Kidney epithelial cell (primary cell): Measurements from ENCODE around the gene ABAT. TPM values are rescaled to one million over a fixed set of nuclear protein-coding genes. Genes with fewer than 3 reads are reported as not detected.

Source experiments
- DNase-seq: peaks from one replicate; pipeline ENCODE4 v3.0.0-alpha.2; 2010; ENCODE audit warnings: low read depth
- H3K27me3 ChIP-seq: 2 replicates; pipeline ENCODE4 v1.6.0; 2011; ENCODE audit warnings: low read length; ENCODE audit not compliant: control insufficient read depth, insufficient read depth
- H3K36me3 ChIP-seq: 2 replicates; pipeline ENCODE4 v1.5.1; 2011; ENCODE audit warnings: low read length; ENCODE audit not compliant: control insufficient read depth, insufficient read depth
- H3K4me3 ChIP-seq: 2 replicates; pipeline ENCODE4 v1.5.1; 2011; ENCODE audit warnings: low read depth, mild to moderate bottlenecking, control low read depth, low read length
- total RNA-seq: library from RNA; depleted of rRNA; stranded (reverse); fragments of >200 nt; gene quantifications from 2 replicates; pipeline ENCODE4 v1.2.3, GENCODE V29; 2015
- TF ChIP-seq, protein P1 (sequence below): IDR thresholded peaks from 2 replicates; pipeline ENCODE4 v1.5.1; 2011; ENCODE audit warnings: mild to moderate bottlenecking, moderate library complexity, low read length, control low read depth, inconsistent platforms; ENCODE audit not compliant: insufficient read depth, poor library complexity, severe bottlenecking

Gene ABAT
- total RNA-seq, 1 donor from 2014 or later, result 7.5 TPM

DNA sequence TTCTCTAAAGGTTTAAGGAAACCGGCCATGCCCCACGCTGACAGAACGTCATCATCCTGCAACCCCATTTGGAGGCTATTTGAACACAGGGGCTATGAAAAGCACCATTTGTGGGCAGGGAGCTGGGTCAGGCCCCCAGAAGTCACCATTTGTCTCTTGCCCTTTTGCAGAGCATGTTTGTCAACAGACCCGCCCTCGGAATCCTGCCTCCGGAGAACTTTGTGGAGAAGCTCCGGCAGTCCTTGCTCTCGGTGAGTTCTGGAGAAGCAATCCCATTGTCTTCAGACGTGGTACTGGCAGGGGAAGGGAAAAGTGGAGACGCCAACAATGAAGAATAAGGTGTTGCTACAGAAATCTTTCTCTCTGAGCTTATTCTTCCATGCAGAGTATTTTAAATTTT, 89.5 kb downstream of the ABAT start:
- H3K27me3 ChIP-seq, result no peaks in the 10 kb centered on the region
- H3K4me3 ChIP-seq, result no peak overlapping the region
- H3K36me3 ChIP-seq, result no peaks in the 10 kb centered on the region
- TF ChIP-seq, protein P1, sequence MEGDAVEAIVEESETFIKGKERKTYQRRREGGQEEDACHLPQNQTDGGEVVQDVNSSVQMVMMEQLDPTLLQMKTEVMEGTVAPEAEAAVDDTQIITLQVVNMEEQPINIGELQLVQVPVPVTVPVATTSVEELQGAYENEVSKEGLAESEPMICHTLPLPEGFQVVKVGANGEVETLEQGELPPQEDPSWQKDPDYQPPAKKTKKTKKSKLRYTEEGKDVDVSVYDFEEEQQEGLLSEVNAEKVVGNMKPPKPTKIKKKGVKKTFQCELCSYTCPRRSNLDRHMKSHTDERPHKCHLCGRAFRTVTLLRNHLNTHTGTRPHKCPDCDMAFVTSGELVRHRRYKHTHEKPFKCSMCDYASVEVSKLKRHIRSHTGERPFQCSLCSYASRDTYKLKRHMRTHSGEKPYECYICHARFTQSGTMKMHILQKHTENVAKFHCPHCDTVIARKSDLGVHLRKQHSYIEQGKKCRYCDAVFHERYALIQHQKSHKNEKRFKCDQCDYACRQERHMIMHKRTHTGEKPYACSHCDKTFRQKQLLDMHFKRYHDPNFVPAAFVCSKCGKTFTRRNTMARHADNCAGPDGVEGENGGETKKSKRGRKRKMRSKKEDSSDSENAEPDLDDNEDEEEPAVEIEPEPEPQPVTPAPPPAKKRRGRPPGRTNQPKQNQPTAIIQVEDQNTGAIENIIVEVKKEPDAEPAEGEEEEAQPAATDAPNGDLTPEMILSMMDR, result no peak
- no peak for DNase-seq

GRCh38 chr16:8764525-8765250, 90.3 kb downstream of the ABAT start:
- Histone ChIP-seq H3K36me3 (no peaks in the 10 kb centered on the region), H3K27me3 (no peaks in the 10 kb centered on the region), H3K4me3 (no peak overlapping the region)
- TF ChIP-seq, protein P1, result no peak
- DNase-seq, result no peak

DNA sequence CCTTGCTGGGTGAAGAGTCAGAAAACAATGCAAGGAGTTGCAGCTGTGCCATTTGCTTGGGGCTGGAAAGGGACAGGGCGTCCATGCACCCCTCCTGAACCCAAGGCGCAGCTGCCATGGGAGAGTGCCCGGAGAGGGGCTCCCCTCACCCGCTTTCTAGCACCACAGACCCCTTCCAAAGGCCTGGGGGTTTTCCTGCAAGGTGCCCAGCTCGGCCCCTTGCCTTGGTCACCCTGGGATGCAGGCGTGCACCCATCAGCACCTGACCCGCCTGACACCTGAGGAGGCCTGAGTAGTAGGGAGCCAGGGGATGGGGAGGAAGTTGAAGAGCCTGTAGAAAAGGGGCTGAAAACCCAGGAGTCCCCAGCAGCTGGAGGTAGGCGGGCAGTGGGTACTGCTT, 92.8 kb downstream of the ABAT start:
- Histone ChIP-seq H3K4me3 (no peak overlapping the region), H3K27me3 (no peaks in the 10 kb centered on the region), H3K36me3 (no peaks in the 10 kb centered on the region)
- no peak for DNase-seq
- TF ChIP-seq, protein P1, result no peak

DNA sequence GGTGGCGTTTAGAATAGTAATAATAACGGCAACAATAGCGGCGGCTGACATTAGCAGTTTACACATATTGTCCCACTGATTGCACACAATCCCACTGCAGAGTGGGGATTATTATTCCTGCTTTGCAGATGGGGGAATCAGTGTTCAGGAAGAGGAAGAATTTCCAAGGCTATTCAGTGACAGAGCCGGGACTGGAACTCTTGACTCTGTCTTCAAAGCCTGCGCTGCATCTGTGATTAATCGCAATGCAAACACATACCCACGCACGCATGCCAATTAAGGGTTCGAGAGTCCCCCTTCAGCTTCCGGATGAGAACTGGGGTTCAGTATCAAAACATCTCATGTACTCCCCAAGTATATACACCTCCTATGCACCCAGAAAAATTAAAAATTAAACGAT, 93.9 kb downstream of the ABAT start:
- Histone ChIP-seq H3K36me3 (no peaks in the 10 kb centered on the region), H3K4me3 (no peak overlapping the region), H3K27me3 (no peaks in the 10 kb centered on the region)
- no peak for DNase-seq
- TF ChIP-seq, protein P1, result no peak

DNA sequence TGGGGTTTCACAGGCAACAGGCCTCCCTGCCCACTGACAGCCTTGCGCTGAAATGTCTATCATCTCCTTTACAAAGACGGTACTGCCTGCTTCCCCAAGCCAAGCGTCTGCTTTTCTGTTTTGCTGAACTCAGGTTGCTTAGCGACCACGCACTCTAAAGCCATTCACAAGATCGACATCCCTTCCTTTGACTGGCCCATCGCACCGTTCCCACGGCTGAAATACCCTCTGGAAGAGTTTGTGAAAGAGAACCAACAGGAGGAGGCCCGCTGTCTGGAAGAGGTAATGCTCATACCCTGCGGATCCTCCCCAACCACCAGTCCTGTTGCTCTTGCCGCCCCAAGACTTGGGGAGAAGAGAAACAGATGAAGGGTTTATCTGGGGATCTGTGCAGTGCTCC, 94.3 kb downstream of the ABAT start:
- Histone ChIP-seq H3K27me3 (no peaks in the 10 kb centered on the region), H3K36me3 (no peaks in the 10 kb centered on the region), H3K4me3 (no peak overlapping the region)
- DNase-seq, result no peak
- TF ChIP-seq, protein P1, result no peak

DNA sequence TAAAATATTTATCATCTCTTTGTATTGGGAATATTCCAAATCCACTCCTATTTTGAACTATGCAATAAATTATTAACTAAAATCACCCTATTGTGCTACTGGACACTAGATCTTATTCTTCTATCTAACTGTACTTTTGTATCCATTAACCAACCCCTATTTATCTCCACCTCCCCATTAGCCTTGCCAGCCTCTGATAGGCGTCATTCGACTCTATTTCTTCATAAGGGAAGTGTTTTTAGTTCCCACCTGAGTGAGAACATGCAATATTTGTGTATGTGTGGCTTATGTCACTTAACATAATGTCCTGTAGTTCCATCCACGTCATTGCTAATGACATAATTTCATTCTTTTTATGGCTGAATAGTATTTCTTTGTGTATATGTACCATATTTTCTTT, 99.1 kb downstream of the ABAT start:
- Histone ChIP-seq H3K4me3 (no peak overlapping the region), H3K27me3 (no peaks in the 10 kb centered on the region), H3K36me3 (no peaks in the 10 kb centered on the region)
- TF ChIP-seq, protein P1, result no peak
- no peak for DNase-seq
